Fibroblast of pulmonary artery (primary cell): Measurements from ENCODE around the gene PRKCE.

Source experiments
- DNase-seq: peaks from one replicate; pipeline ENCODE4 v3.0.0-alpha.2; 2010; ENCODE audit warnings: low read depth
- H3K4me3 ChIP-seq: replicated peaks from 2 replicates; pipeline ENCODE4 v1.5.1; 2011; ENCODE audit warnings: low read depth, mild to moderate bottlenecking, control low read depth, low read length, moderate library complexity
- TF ChIP-seq, protein P1 (sequence below): IDR thresholded peaks from 2 replicates; pipeline ENCODE4 v1.5.1; 2011; ENCODE audit warnings: mild to moderate bottlenecking, control low read depth, low read length, inconsistent platforms; ENCODE audit errors: missing control alignments

PRKCE gene

DNA sequence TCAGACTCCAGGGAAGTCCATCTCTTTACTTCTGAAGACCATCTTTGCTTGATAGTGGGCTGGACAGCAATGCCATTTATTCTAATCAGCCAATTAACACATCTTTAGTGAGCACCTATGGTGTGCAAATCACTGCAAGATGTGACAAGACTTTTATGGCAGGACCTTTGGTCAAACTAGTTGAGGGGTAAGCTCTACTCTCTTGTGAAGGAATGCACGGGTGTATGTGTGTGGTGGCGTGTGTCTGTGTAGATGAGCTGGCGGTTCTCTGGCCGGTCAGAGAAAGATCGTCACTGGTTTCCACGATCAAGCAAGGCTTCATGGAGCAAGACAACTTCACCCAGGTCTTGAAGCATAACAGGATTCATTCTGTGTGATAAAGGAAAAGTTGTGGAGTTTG, 364.6 kb downstream of the PRKCE start:
- no peak overlapping the region for H3K4me3 ChIP-seq
- DNase-seq = no peak
- TF ChIP-seq, protein P1, sequence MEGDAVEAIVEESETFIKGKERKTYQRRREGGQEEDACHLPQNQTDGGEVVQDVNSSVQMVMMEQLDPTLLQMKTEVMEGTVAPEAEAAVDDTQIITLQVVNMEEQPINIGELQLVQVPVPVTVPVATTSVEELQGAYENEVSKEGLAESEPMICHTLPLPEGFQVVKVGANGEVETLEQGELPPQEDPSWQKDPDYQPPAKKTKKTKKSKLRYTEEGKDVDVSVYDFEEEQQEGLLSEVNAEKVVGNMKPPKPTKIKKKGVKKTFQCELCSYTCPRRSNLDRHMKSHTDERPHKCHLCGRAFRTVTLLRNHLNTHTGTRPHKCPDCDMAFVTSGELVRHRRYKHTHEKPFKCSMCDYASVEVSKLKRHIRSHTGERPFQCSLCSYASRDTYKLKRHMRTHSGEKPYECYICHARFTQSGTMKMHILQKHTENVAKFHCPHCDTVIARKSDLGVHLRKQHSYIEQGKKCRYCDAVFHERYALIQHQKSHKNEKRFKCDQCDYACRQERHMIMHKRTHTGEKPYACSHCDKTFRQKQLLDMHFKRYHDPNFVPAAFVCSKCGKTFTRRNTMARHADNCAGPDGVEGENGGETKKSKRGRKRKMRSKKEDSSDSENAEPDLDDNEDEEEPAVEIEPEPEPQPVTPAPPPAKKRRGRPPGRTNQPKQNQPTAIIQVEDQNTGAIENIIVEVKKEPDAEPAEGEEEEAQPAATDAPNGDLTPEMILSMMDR = no peak

DNA sequence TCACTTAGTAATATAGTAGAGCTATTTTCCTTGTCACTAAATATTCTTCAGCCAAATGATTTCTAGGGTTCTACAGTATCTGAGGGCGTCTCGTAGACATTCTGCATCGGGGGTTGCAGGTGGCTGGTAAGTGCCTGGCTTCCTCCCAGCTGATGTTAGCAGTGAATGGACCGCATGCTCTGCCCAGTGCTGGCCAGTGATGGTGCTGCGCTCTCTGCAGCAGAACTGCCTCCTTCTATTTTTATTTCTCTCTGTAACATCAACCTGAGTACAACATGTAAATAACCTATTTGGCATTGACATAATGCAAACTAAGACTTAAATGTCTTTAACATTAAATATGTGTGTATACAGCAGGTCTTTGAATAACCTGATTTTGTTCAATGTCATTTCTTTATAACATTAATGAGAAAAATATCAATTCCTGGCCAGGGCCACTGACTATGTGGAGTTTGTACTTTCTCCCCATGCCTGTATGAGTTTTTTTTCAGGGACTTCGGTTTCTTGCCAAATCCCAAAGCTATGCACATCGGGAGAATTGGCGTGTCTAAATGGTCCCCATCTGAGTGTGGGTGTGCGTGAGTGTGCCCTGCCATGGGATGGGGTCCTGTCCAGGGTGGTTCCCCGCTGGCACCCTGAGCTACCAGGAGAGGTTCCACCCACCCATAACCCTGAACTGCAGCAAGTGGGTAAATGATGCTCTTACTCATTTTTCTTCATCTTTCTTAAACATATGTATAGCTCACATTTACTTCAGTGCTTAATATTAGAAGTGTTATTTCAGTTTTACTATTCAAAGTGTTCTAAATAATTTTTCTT, 367.5 kb downstream of the PRKCE start:
- DNase-seq = no peak
- TF ChIP-seq, protein P1 = no peak
- no peak overlapping the region for H3K4me3 ChIP-seq

DNA sequence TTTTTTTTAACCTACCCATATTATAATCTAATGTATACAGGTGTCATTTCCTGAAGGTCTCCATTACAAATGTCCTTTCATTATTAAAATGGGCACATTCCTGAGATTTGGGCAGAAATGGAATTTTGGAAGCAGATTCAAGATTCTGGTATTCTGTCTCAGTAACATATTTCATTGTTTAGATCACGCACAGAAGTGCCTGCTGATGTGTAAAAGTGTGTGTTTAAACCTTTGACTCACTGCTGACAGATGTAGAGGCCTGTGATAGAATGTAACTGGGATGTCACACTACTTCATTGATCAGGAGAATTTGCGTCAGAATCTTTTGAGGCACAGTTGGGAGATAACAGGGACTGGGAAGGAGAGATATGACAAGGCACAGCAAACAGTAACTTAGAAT, 368.9 kb downstream of the PRKCE start:
- no peak for DNase-seq
- TF ChIP-seq, protein P1 = no peak
- no peak overlapping the region for H3K4me3 ChIP-seq

DNA sequence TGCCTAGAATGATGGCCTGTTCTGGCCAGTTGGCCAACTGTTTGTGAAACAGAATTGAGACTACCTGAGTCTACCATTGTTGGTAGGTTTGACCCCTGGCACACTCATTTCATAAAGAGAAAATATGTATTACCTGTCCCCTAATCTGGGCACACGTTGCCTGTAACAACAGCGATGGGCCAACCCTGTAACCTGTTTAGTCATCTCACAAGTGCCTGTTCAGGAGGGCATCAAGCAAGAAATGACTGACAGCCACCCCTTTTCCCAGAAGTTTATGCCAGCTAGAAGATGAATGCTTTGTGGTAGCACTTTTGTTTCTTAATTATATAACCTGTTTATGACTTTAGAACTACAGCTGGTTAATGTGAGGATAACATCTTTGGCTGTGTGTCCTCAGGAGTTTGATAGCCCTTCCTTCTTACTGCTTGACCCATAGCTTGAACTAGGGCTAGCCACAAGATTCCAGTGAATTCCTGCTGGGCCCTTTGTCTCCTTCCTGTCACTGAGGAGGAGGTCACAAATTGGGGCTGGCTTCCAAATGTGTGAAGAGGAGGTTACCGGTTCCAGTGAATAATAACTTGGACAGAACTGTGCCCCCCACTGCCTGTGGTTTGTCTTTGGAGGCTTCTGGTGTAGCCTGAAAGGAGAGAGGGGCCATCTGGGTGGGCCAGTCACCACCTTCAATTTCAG, 371.8 kb downstream of the PRKCE start:
- TF ChIP-seq, protein P1 = no peak

DNA sequence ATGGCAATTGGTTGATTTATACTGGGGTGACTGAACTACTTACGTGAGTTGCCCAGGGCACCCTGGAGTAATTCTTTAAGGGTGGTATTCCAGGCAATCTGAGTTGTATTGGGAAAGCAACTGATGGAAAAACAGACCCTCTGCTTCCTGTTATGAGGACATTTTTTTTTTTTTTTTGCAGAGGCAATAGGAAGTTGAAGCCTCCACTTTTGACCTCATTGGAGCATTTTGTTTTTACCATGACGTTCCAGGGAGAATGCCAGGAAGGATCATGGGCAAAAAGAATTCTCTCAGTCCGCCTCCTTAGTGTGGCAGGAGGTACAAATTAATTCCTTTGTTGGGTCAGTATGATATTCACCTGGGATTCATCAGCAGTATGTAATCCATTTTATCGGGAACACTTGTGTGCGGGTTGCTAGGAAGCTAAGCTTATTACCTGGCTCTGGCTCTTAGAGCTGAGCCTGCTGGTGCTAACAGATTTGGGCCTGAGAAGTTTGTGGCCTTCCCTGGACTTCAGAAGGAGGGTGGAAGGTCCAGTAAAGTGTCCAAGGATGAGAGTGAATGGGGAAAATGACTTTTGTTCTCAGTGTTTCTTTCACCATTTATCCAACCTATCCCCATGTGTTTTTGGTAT, 372.8 kb downstream of the PRKCE start:
- H3K4me3 ChIP-seq = no peak overlapping the region

More for the DNA sequence above, 371.8 kb downstream of the PRKCE start:
- DNase-seq = no peak
- no peak overlapping the region for H3K4me3 ChIP-seq

DNA sequence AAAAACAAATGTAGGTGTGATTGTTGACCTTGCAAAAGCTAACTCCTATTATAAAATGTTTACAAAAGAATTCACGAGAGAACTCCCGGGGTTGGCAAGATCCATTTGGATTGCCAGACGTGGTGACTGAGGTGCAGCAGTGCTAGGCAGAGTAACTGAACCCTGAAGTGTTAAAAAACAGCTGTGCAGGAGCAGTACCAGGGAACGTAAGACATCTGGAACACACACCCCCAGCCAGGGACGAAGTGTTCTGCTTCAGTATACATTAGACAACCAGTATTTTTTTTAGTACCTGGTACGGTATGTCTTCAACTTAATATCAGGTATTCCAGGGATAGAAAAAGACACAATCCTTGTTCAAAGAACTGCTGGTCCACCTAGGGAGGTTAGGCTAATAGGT, 373.6 kb downstream of the PRKCE start:
- no peak for DNase-seq
- H3K4me3 ChIP-seq = no peak overlapping the region
- TF ChIP-seq, protein P1 = no peak

More for the DNA sequence above, 372.8 kb downstream of the PRKCE start:
- TF ChIP-seq, protein P1 = no peak
- DNase-seq = no peak
